ENCODE measurements around the gene HSPB8.

HSPB8 gene

GRCh38 chr12:119183942-119184695, 5.4 kb downstream of the HSPB8 start:
- DNase-seq (ENCODE audit: low read depth): no peak
- TF ChIP-seq CTCF (conservative IDR thresholded peaks at IDR 0.05; ENCODE audit: low read depth, low read length): no peak
- H3K4me3 ChIP-seq (ENCODE audit: low read length): no peak overlapping the region

- TF ChIP-seq CTCF (conservative IDR thresholded peaks at IDR 0.05; ENCODE audit: low read depth, low read length): no peak
These were observed 16.5 kb downstream of the HSPB8 start for GRCh38 chr12:119195256-119195655.

GRCh38 chr12:119198440-119198839, 19.7 kb downstream of the HSPB8 start:
- no peak overlapping the region for H3K4me3 ChIP-seq (ENCODE audit: low read length)
- no peak for TF ChIP-seq CTCF (conservative IDR thresholded peaks at IDR 0.05; ENCODE audit: low read depth, low read length)
- DNase-seq (ENCODE audit: low read depth): no peak

More at GRCh38 chr12:119195256-119195655, 16.5 kb downstream of the HSPB8 start:
- no peak overlapping the region for H3K4me3 ChIP-seq (ENCODE audit: low read length)
- DNase-seq (ENCODE audit: low read depth): no peak

GRCh38 chr12:119200601-119201000, 21.9 kb downstream of the HSPB8 start:
- no peak overlapping the region for H3K4me3 ChIP-seq (ENCODE audit: low read length)
- TF ChIP-seq CTCF (conservative IDR thresholded peaks at IDR 0.05; ENCODE audit: low read depth, low read length): no peak

GRCh38 chr12:119201789-119202543, 23.2 kb downstream of the HSPB8 start:
- DNase-seq (ENCODE audit: low read depth): no peak
- H3K4me3 ChIP-seq (ENCODE audit: low read length): no peak overlapping the region
- TF ChIP-seq CTCF (conservative IDR thresholded peaks at IDR 0.05; ENCODE audit: low read depth, low read length): no peak

More at GRCh38 chr12:119200601-119201000, 21.9 kb downstream of the HSPB8 start:
- no peak for DNase-seq (ENCODE audit: low read depth)

GRCh38 chr12:119202544-119202943, 23.8 kb downstream of the HSPB8 start:
- no peak for TF ChIP-seq CTCF (conservative IDR thresholded peaks at IDR 0.05; ENCODE audit: low read depth, low read length)
- DNase-seq (ENCODE audit: low read depth): no peak
- no peak overlapping the region for H3K4me3 ChIP-seq (ENCODE audit: low read length)

Measured in retinal pigment epithelial cell (primary cell).